ENCODE measurements around the gene ASB13. TPM values are rescaled to one million over a fixed set of nuclear protein-coding genes. Genes with fewer than 3 reads are reported as not detected.

The ASB13 gene
- polyA plus RNA-seq, 1 of the 3 experiments (the other 2 are of a cell fraction) = 9.2 TPM

DNA sequence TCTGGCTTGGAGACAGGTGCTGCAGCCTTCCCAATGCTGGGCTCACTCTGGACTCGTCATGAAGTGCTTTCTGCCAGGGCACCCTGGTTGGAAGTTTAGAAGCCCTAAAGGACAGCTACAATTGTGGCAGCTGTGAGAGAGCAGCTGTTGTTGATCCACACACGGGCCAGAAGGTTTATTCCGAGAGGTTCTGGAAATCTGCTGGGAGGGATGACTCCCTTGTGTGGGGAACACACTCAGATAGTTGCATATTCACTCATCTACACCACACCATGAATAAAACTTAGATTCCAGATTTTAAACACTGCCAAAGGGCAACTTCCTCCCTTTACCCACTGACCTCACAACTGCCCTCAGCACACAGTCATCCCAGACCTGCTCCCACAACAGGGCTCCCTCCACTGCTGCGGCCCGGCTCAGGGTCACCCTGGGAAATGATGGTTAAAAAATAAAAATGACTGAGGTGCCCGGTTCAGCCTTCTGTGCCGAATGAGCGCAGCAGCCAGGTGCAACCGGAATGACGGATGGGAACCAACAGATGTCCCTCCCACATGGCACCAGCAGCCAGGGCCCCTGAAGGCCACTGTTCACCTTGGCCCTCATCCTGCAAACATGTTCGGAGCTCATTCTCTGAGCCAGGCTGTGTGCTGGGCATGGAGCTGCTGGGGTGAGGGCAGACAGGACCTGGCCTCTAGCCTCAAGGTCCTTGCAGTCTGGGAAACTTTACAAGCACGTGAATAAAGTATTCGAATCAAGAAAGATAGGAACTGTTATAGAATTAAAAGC, 40.2 kb downstream of the ASB13 start:
- H3K4me2 ChIP-seq = no peak overlapping the region
- no peaks in the 10 kb centered on the region for H3K9me3 ChIP-seq
- H3K36me3 ChIP-seq (replicated peaks in 1 of 2; ENCODE audit: control insufficient read depth in 1 of 2, insufficient read depth in 2 of 2, low read length in 1 of 2) = no peaks in the 10 kb centered on the region
- H3K9me2 ChIP-seq = no peaks in the 10 kb centered on the region
- 78% methylated on average over 6 of the region's 13 CpGs for WGBS (ENCODE audit: low lambda C conversion rate)
- DNase-seq = no peak
- ChIA-PET CTCF (interaction anchor here (5.1 to 11.8 kb wide), 2 partner anchors 28 to 186 kb away, joined by 64 to 449 read pairs; no protein-coding TSS in a partner anchor), POLR2A (no interaction called here)
- no peak for TF ChIP-seq SMC3 (IDR thresholded peaks at IDR 0.05; ENCODE audit: low read depth, low read length)
- TF ChIP-seq, protein P1, sequence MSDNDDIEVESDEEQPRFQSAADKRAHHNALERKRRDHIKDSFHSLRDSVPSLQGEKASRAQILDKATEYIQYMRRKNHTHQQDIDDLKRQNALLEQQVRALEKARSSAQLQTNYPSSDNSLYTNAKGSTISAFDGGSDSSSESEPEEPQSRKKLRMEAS (IDR thresholded peaks at IDR 0.05; ENCODE audit: low read depth) = no peak
- TF ChIP-seq RXRA (IDR thresholded peaks at IDR 0.05; ENCODE audit: borderline replicate concordance, low read depth) = no peak
- TF ChIP-seq FOSL2 (IDR thresholded peaks at IDR 0.05; ENCODE audit: borderline replicate concordance, low read depth) = no peak
- no peak for TF ChIP-seq POLR2AphosphoS5 (IDR thresholded peaks at IDR 0.05; ENCODE audit: low read depth, low read length)
- no peak for TF ChIP-seq YY1 (IDR thresholded peaks at IDR 0.05; ENCODE audit: low read depth)
- TF ChIP-seq RCOR1 (IDR thresholded peaks at IDR 0.05; ENCODE audit: low read length) = no peak
- TF ChIP-seq MXI1 (IDR thresholded peaks at IDR 0.05; ENCODE audit: low read depth, low read length) = no peak
- TF ChIP-seq SIN3A (IDR thresholded peaks at IDR 0.05; ENCODE audit: borderline replicate concordance, low read depth, low read length) = no peak
- no peak for TF ChIP-seq NRF1 (IDR thresholded peaks at IDR 0.05; ENCODE audit: low read depth, low read length)
- TF ChIP-seq JUND (IDR thresholded peaks at IDR 0.05) = no peak
- TF ChIP-seq RAD21 (IDR thresholded peaks at IDR 0.05; ENCODE audit: low read length) = no peak
- no peak for TF ChIP-seq IRF3 (IDR thresholded peaks at IDR 0.05; ENCODE audit: low read depth, low read length)
- TF ChIP-seq USF2 (IDR thresholded peaks at IDR 0.05; ENCODE audit: borderline replicate concordance, low read depth, low read length) = no peak
- TF ChIP-seq RFX5 (IDR thresholded peaks at IDR 0.05; ENCODE audit: low read length) = no peak
- no peak overlapping the region for H3K4me3 ChIP-seq (ENCODE audit: low read depth in 2 of 2, low read length in 1 of 2)
- H3K27me3 ChIP-seq (ENCODE audit: insufficient read depth) = no peaks in the 10 kb centered on the region
- no peak overlapping the region for H3K9ac ChIP-seq
- no peaks in the 10 kb centered on the region for H3F3A ChIP-seq (replicated peaks; ENCODE audit: insufficient read depth)
- H2AFZ ChIP-seq (ENCODE audit: low read depth) = no peak overlapping the region
- no peaks in the 10 kb centered on the region for H4K20me1 ChIP-seq (ENCODE audit: insufficient read depth)
- H3K27ac ChIP-seq (ENCODE audit: low read depth in 2 of 2, low read length in 1 of 2) = no peak overlapping the region
- peaks cover 5 to 7% of the 10 kb centered on the region in 2 experiments; a peak in 2 of 4 replicates for H3K4me1 ChIP-seq (ENCODE audit: control insufficient read depth in 1 of 2, insufficient read depth in 2 of 2, low read depth in 1 of 2, low read length in 1 of 2)
- H3K79me2 ChIP-seq (ENCODE audit: insufficient read depth) = no peaks in the 10 kb centered on the region

DNA sequence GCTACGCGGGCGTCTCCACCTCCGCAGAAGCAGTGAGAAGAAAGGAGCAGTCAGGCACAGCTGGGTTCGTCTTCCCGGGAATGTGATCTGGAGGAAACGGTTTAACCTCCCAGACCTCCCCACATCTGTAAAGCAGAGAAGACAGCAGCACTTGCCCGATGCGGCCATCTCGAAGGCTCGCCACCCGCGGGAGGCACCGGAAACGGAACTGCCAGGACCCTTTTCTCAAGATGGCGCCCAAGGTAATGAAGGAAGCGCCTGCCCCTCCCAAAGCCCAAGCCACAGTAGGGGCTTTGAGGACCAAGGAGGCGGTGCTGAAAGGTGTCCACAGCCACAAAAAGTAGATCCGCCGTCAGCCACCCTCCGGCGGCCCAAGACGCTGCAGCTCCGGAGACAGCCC, 41.7 kb downstream of the ASB13 start:
- ChIA-PET CTCF (interaction anchor here (2.6 to 11.8 kb wide), 4 partner anchors 11 to 184 kb away, joined by 27 to 449 read pairs (median 49); no protein-coding TSS in a partner anchor), POLR2A (no interaction called here)
- H3K9me2 ChIP-seq = no peaks in the 10 kb centered on the region
- no peak overlapping the region for H3K9ac ChIP-seq
- no peaks in the 10 kb centered on the region for H3K27me3 ChIP-seq (ENCODE audit: insufficient read depth)
- no peaks in the 10 kb centered on the region for H3F3A ChIP-seq (replicated peaks; ENCODE audit: insufficient read depth)
- H3K4me3 ChIP-seq (ENCODE audit: low read depth in 2 of 2, low read length in 1 of 2) = no peak overlapping the region
- no peaks in the 10 kb centered on the region for H4K20me1 ChIP-seq (ENCODE audit: insufficient read depth)
- no peaks in the 10 kb centered on the region for H3K9me3 ChIP-seq
- H3K36me3 ChIP-seq (replicated peaks in 1 of 2; ENCODE audit: control insufficient read depth in 1 of 2, insufficient read depth in 2 of 2, low read length in 1 of 2) = no peaks in the 10 kb centered on the region
- no peaks in the 10 kb centered on the region for H3K79me2 ChIP-seq (ENCODE audit: insufficient read depth)
- TF ChIP-seq SIN3A (IDR thresholded peaks at IDR 0.05; ENCODE audit: borderline replicate concordance, low read depth, low read length) = no peak
- TF ChIP-seq EZH2phosphoT487 (IDR thresholded peaks at IDR 0.05; ENCODE audit: borderline replicate concordance, low read depth) = no peak
- TF ChIP-seq TAF1 (IDR thresholded peaks at IDR 0.05; ENCODE audit: borderline replicate concordance, low read depth, low read length) = no peak
- no peak for TF ChIP-seq EP300 (IDR thresholded peaks at IDR 0.05; ENCODE audit: borderline replicate concordance in 1 of 2, low read depth in 1 of 2, low read length in 1 of 2)
- no peak for TF ChIP-seq USF2 (IDR thresholded peaks at IDR 0.05; ENCODE audit: borderline replicate concordance, low read depth, low read length)
- no peak for TF ChIP-seq FOXM1 (IDR thresholded peaks at IDR 0.05; ENCODE audit: low read depth)
- TF ChIP-seq NRF1 (IDR thresholded peaks at IDR 0.05; ENCODE audit: low read depth, low read length) = no peak
- no peak for TF ChIP-seq CHD2 (IDR thresholded peaks at IDR 0.05; ENCODE audit: low read length, partially characterized antibody)
- TF ChIP-seq RXRA (IDR thresholded peaks at IDR 0.05; ENCODE audit: borderline replicate concordance, low read depth) = no peak
- TF ChIP-seq GABPA (IDR thresholded peaks at IDR 0.05; ENCODE audit: low read depth) = no peak
- TF ChIP-seq YY1 (IDR thresholded peaks at IDR 0.05; ENCODE audit: low read depth) = no peak
- TF ChIP-seq NFIC (IDR thresholded peaks at IDR 0.05; ENCODE audit: borderline replicate concordance) = no peak
- TF ChIP-seq MEF2A (IDR thresholded peaks at IDR 0.05; ENCODE audit: borderline replicate concordance, low read depth) = no peak
- TF ChIP-seq RAD21 (IDR thresholded peaks at IDR 0.05; ENCODE audit: low read length) = no peak
- TF ChIP-seq ELF1 (IDR thresholded peaks at IDR 0.05) = no peak
- TF ChIP-seq GATA2 (CRISPR knock-in tag; IDR thresholded peaks at IDR 0.05) = no peak
- no peak for TF ChIP-seq FOXJ3 (CRISPR knock-in tag; IDR thresholded peaks at IDR 0.05)
- 92% methylated on average over 24 of the region's 24 CpGs for WGBS (ENCODE audit: low lambda C conversion rate)
- DNase-seq = no peak
- no peak overlapping the region for H3K27ac ChIP-seq (ENCODE audit: low read depth in 2 of 2, low read length in 1 of 2)
- H2AFZ ChIP-seq (ENCODE audit: low read depth) = no peak overlapping the region
- H3K4me1 ChIP-seq (ENCODE audit: control insufficient read depth in 1 of 2, insufficient read depth in 2 of 2, low read depth in 1 of 2, low read length in 1 of 2) = peaks cover 7% of the 10 kb centered on the region in 2 experiments; a peak in 2 of 4 replicates
- H3K4me2 ChIP-seq = no peak overlapping the region
